HG03575 (cell line): Measurements from ENCODE around the gene POLE.
"Not testable (repeated sequence)": the region's sequence is repeated elsewhere in the genome, so short reads cannot be mapped to it uniquely, and the experiment has no call there.

ENCODE experiments used
- ATAC-seq: cut with Tn5 transposase; IDR thresholded peaks from one replicate; pipeline ENCODE4 v1.9.1; 2021; ENCODE audit not compliant: unreplicated experiment, insufficient number of reproducible peaks, low FRiP score; ENCODE audit errors: extremely low read depth

Gene POLE

DNA sequence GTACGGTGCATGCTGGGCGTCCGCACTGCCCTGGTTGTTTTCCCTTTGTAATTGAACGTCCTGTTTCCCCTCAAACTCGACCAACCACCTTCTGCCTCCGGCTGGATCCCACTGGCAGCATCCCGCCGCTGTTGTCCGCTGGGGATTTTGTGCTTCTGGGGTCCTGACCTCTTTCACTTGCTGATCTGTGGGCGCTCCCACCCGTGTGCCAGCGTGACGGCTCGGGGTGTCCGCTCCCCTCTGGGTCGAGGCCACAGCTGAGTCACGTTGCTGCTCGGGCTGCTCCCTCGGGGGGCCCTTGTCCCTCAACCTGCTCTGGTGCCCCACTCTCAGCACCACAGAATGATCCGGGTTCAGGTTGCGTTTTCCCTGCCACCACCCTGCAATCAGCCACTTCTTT is 31.5 kb upstream of the POLE start:
- ATAC-seq: no peak

DNA sequence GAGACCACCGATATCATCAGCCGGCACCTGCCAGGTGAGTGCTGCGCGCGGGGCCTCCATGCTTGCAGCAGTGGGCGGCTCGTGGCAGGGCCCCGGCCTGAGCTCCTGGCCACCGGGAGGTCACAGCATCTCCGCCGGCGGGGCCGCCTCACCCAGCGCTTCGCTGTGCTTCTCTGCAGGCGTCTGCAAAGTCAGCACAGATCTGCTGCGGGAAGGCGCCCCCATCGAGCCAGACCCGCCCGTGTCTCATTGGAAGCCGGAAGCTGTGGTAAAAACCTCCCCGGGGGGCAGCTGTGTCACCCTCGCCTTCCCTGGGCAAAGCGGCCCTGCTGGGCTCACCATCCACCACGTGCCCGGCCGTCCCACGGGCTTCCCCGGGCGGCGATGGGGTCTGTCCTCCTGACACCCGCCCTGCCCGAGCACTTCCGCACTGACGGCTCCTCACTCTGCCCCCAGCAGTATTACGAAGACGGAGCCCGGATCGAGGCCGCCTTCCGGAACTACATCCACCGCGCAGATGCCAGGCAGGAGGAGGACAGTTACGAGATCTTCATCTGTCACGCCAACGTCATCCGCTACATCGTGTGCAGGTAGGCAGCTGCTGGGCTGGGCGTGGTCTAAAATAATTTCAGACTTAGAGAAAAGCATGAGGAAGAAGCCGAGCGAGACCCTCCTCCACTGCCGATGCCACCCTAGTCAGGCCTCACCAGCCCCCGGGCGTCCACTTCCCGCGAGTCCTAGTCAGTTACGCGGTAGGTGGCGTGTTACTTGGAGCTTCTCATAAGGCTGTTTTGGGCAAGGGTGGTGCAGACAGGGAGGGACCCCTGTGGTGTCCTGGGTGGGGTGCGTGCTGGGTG is 30.6 kb upstream of the POLE start:
- no peak for ATAC-seq

- ATAC-seq: no peak
These were observed 29.9 kb upstream of the POLE start for GRCh38 chr12:132717011-132717410.

- ATAC-seq: no peak
These were observed 29.2 kb upstream of the POLE start for GRCh38 chr12:132716356-132716755.

DNA sequence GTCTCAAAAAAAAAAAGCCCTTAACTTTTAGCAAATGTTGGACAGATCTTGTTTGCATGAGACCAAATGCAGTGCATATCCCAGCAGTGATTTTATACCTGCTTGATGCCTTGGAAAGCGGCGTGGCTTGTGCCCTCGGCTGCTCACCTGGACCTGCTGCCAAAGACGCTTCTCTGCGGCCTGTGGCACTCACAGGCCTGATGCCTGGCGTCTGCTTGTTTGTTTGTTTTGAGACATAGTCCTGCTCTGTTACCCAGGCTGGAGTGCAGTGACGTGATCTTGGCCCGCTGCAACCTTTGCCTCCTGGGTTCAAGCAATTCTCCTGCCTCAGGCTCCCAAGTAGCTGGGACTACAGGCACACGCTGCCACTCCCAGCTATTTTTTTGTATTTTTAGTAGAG is 28.7 kb upstream of the POLE start:
- no peak for ATAC-seq

DNA sequence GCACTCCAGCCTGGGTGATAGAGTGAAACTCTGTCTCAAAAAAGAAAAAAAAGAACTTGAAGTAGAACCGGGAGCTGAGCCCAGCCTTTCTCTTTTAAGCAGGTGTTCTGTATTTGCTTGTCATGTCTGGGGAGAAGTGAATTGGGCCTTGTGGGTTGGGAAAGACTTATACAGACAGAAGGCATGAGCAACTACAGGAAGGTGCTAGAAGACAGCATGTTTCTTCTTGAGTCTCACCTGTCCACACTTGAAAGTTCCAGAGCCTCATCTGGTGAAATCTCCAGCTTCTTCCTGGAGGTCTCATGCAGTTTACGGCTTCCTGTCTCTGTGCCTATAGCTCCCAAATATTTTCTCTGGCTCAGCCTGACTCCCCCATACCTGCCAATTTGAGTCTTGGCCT is 26.0 kb upstream of the POLE start:
- no peak for ATAC-seq

DNA sequence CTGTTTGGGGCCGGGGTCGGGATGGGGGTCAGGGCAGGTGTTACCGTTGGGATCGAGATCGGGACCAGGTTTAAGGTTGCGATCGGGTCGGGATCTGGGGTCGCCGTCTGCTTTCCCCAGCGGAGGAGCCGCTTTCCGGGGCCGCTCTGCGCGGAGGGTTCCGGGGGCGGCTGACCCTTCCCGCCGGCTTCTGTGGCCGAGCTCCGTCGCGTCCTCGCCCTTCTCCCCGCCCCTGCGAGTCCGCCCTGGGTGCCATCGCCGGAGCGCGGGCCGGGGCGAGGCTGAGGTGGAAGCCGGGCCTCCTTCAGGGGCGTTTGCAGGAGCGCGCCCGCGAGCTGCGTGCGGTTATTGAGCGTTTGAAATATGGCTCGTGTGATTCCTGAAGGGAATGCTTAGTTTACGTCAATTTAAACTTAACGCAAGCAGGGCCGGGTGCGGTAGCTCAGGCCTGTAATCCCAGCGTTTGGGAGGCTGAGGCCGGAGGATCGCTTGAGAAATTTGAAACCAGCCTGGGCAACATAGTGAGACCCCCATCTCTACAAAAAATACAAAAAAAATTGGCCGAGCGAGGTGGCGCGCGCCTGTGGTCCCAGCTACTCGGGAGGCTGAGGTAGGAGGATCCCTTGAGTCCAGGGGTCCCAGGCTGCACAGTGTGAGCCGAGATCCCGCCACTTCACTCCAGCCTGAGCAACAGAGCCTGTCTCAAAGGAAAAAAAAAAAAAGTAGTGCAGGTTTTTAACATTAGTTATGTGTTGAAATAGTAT is 24.1 kb upstream of the POLE start:
- ATAC-seq: no peak

GRCh38 chr12:132710405-132711079 is 23.4 kb upstream of the POLE start, which contains the start of gene PGAM5:
Gene PGAM5, plus strand, starts transcription at chr12:132710842. Its CDS starts 35 bp downstream, at chr12:132710877.
- ATAC-seq: peak; percentile 37

GRCh38 chr12:132710043-132710404 is 22.9 kb upstream of the POLE start:
- peak; percentile 3 for ATAC-seq

- no peak for ATAC-seq
These were observed 21.0 kb upstream of the POLE start for GRCh38 chr12:132708150-132708549.

GRCh38 chr12:132707241-132707640 is 20.1 kb upstream of the POLE start:
- no peak for ATAC-seq

GRCh38 chr12:132703641-132704040 is 16.5 kb upstream of the POLE start:
- no peak for ATAC-seq

- ATAC-seq: no peak
These were observed 15.5 kb upstream of the POLE start for GRCh38 chr12:132702640-132703039.

- no peak for ATAC-seq
These were observed 13.2 kb upstream of the POLE start for GRCh38 chr12:132700212-132700822.

DNA sequence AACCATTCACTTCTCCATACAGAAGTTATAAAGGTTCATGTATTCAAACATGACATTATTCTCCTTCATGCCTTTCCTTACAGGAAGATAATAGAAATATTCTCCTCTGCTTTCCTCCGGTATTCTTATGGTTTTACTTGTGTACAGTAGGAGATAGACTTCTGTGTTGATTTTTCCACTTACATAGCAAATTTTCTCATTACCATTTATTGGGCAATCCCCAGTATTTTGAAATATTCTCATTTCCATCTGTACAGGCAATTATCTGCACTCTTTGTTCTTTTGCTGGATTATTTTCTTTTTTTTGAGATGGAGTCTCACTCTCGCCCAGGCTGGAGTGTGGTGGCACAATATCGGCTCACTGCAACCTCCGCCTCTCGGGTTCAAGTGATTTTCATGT is 11.2 kb upstream of the POLE start:
- ATAC-seq: no peak

DNA sequence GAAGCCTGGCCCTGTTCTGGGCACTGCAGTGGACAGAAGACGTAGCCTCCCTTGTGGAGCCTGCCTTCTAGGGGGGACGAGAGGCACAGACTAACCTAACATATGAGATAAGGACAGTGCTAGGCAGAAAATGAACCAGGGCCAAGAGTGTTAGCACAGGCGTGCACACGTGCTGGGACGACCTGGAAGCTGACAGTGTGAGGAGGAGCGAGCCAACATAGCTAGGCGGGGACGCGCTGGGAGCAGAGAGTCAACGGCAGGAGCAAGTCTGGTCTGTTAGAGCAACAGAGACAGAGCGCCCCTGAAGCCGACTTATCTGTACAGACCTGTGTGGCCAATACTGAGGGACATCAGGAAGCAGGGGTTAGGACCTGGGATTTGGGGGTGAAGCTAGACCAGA is 8.3 kb upstream of the POLE start:
- ATAC-seq: no peak

DNA sequence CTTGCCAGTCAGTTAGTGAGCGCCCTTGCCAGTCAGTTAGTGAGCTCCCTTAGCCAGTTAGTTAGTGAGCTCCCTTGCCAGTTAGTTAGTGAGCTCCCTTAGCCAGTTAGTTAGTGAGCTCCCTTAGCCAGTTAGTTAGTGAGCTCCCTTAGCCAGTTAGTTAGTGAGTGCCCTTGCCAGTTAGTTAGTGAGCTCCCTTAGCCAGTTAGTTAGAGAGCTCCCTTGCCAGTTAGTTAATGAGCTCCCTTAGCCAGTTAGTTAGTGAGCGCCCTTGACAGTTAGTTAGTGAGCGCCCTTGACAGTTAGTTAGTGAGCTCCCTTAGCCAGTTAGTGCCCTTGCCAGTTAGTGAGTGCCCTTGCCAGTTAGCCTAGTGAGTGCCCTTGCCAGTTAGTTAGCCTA is 7.7 kb upstream of the POLE start:
- ATAC-seq: not testable (repeated sequence)

- ATAC-seq: not testable (repeated sequence)
These were observed 4.9 kb upstream of the POLE start for GRCh38 chr12:132692030-132692429.

DNA sequence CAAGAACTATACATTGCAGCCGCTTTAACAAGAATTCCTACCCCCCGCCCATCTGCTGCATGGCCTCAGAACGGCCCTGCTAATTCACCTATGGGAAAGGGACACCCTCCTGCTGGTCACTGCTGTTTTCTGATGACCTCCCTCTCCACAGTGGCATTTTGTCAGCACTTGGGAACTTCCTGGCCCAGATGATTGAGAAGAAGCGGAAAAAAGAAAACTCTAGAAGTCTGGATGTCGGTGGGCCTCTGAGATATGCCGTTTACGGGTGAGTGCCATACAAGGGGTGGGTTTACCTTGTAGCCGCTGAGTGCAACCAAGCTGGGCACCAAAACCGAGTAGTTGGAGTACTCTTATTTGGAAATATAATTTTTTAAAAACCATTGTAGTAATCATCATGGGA is 3.0 kb upstream of the POLE start:
- ATAC-seq: no peak
